ENCODE data around the gene NUP58. TPM values are rescaled to one million over a fixed set of nuclear protein-coding genes. Genes with fewer than 3 reads are reported as not detected.
A peak's percentile ranks its signal among the peaks of the same experiment; 100 is the strongest.

NUP58 gene
- total and polyA plus RNA-seq, 9 of the 15 experiments (the other 6 are each of a cell fraction or from before 2014, with no cell fraction given), result 12.5 to 98.0 (median 42.6) TPM

- TF ChIP-seq HMGXB4 (CRISPR knock-in tag; IDR thresholded peaks at IDR 0.05), result peak; percentile 58; the same call in 1 of the 2 replicates
- TF ChIP-seq STAT5B (CRISPR knock-in tag; IDR thresholded peaks at IDR 0.05), result no peak
- peak; percentile 24; the same call in 1 of the 2 replicates for TF ChIP-seq CREB3L1 (IDR thresholded peaks at IDR 0.05; ENCODE audit: borderline replicate concordance, low read depth)
- TF ChIP-seq MED1 (CRISPR knock-in tag; IDR thresholded peaks at IDR 0.05; ENCODE audit: borderline replicate concordance), result no peak
- 0 out of 4 replicates have a peak, but pooled peaks of 1 of the 2 experiments have one; percentile 15 for TF ChIP-seq KDM1A (IDR thresholded peaks at IDR 0.05)
- TF ChIP-seq ZNF165 (CRISPR knock-in tag; IDR thresholded peaks at IDR 0.05; ENCODE audit: borderline replicate concordance), result no peak
- TF ChIP-seq ZNF232 (CRISPR knock-in tag; IDR thresholded peaks at IDR 0.05), result 0 out of 2 replicates have a peak, but pooled peaks have one; percentile 41
- TF ChIP-seq FOSL1 (tag; conservative IDR thresholded peaks at IDR 0.05), result 0 out of 2 replicates have a peak, but pooled peaks have one; percentile 14
- peak; percentile 49; the same call in 1 of the 2 replicates for TF ChIP-seq VEZF1 (CRISPR knock-in tag; IDR thresholded peaks at IDR 0.05)
- peak; percentile 27; the same call in 1 of the 2 replicates for TF ChIP-seq TARDBP (IDR thresholded peaks at IDR 0.05)
- peak; percentile 59; the same call in 1 of the 2 replicates for TF ChIP-seq CTBP1 (IDR thresholded peaks at IDR 0.05; ENCODE audit: borderline replicate concordance)
- peak; percentile 86 for TF ChIP-seq RBFOX2 (IDR thresholded peaks at IDR 0.05; ENCODE audit: low read depth, low read length)
- no peak for TF ChIP-seq NR4A1 (CRISPR knock-in tag; IDR thresholded peaks at IDR 0.05)
- TF ChIP-seq NR4A1 (tag; IDR thresholded peaks at IDR 0.05), result no peak
- TF ChIP-seq POLR2AphosphoS5 (IDR thresholded peaks at IDR 0.05; ENCODE audit: control insufficient read depth, insufficient read depth, low read depth, low read length), result no peak
- TF ChIP-seq HDAC1 (IDR thresholded peaks at IDR 0.05), result peak in 1 of 2 experiments; percentile 53; a peak in 1 of 4 replicates
- peak; percentile 55 for TF ChIP-seq CCNT2 (IDR thresholded peaks at IDR 0.05; ENCODE audit: borderline replicate concordance, extremely low read depth, insufficient read length, low read depth, low read length)
- TF ChIP-seq CBFB (CRISPR knock-in tag; IDR thresholded peaks at IDR 0.05), result no peak
- peak; percentile 65 for TF ChIP-seq MYC (IDR thresholded peaks at IDR 0.05; ENCODE audit: low read depth, low read length)
- no peak for TF ChIP-seq MYC (CRISPR knock-in tag; IDR thresholded peaks at IDR 0.05; ENCODE audit: borderline replicate concordance, low read depth)
- peak; percentile 36; the same call in 1 of the 2 replicates for TF ChIP-seq C11orf30 (IDR thresholded peaks at IDR 0.05; ENCODE audit: low read depth)
- 0 out of 2 replicates have a peak, but pooled peaks have one; percentile 20 for TF ChIP-seq ARID1B (IDR thresholded peaks at IDR 0.05)
These were observed 14.2 kb upstream of the NUP58 start, which contains the start of gene MTMR6 (continued) for GRCh38 chr13:25286969-25287961.
